ENCODE results near the gene KBTBD7. TPM values are rescaled to one million over a fixed set of nuclear protein-coding genes. Genes with fewer than 3 reads are reported as not detected.

The KBTBD7 gene
- total RNA-seq, 1 donor from 2014 or later = 14.4 TPM

- Mint-ChIP-seq H3K4me1 (ENCODE audit: low read depth) (peaks cover 3% of the 10 kb centered on the region), H3K4me3 (ENCODE audit: low read depth) (no peak overlapping the region), H3K36me3 (ENCODE audit: insufficient read depth) (peaks cover 2% of the 10 kb centered on the region), H3K27ac (no peak overlapping the region), H3K27me3 (no peaks in the 10 kb centered on the region), H3K9me3 (ENCODE audit: low read depth) (no peaks in the 10 kb centered on the region)
- DNase-seq (ENCODE audit: low spot score, unreplicated experiment) = no peak
- no peak for TF ChIP-seq CTCF (IDR thresholded peaks at IDR 0.05; ENCODE audit: unreplicated experiment)
Observed at GRCh38 chr13:41199079-41199478, 4.7 kb upstream of the KBTBD7 start.

- TF ChIP-seq CTCF (IDR thresholded peaks at IDR 0.05; ENCODE audit: unreplicated experiment) = no peak
Observed at GRCh38 chr13:41196620-41197019, 2.3 kb upstream of the KBTBD7 start.

GRCh38 chr13:41196011-41196410 lies 1.6 kb upstream of the KBTBD7 start:
- Mint-ChIP-seq H3K36me3 (ENCODE audit: insufficient read depth) (peaks cover 15% of the 10 kb centered on the region), H3K27me3 (no peaks in the 10 kb centered on the region), H3K27ac (no peak overlapping the region), H3K4me3 (ENCODE audit: low read depth) (no peak overlapping the region), H3K9me3 (ENCODE audit: low read depth) (peaks cover 8% of the 10 kb centered on the region), H3K4me1 (ENCODE audit: low read depth) (peaks cover 10% of the 10 kb centered on the region)
- DNase-seq (ENCODE audit: low spot score, unreplicated experiment) = no peak
- no peak for TF ChIP-seq CTCF (IDR thresholded peaks at IDR 0.05; ENCODE audit: unreplicated experiment)

More at GRCh38 chr13:41196620-41197019, 2.3 kb upstream of the KBTBD7 start:
- H3K27me3 Mint-ChIP-seq = no peaks in the 10 kb centered on the region
- no peak overlapping the region for H3K4me3 Mint-ChIP-seq (ENCODE audit: low read depth)
- peaks cover 8% of the 10 kb centered on the region for H3K9me3 Mint-ChIP-seq (ENCODE audit: low read depth)
- no peak overlapping the region for H3K27ac Mint-ChIP-seq
- H3K36me3 Mint-ChIP-seq (ENCODE audit: insufficient read depth) = peaks cover 15% of the 10 kb centered on the region
- no peak for DNase-seq (ENCODE audit: low spot score, unreplicated experiment)
- H3K4me1 Mint-ChIP-seq (ENCODE audit: low read depth) = peaks cover 9% of the 10 kb centered on the region

GRCh38 chr13:41193469-41193868 lies 900 bp downstream of the KBTBD7 start:
- no peak for DNase-seq (ENCODE audit: low spot score, unreplicated experiment)
- H3K36me3 Mint-ChIP-seq (ENCODE audit: insufficient read depth) = peaks cover 22% of the 10 kb centered on the region
- H3K27ac Mint-ChIP-seq = peak overlapping the region; percentile 98
- peaks cover 12% of the 10 kb centered on the region for H3K4me1 Mint-ChIP-seq (ENCODE audit: low read depth)
- no peaks in the 10 kb centered on the region for H3K27me3 Mint-ChIP-seq
- H3K4me3 Mint-ChIP-seq (ENCODE audit: low read depth) = peak overlapping the region; percentile 89
- no peak for TF ChIP-seq CTCF (IDR thresholded peaks at IDR 0.05; ENCODE audit: unreplicated experiment)
- peaks cover 8% of the 10 kb centered on the region for H3K9me3 Mint-ChIP-seq (ENCODE audit: low read depth)

GRCh38 chr13:41188584-41188983 lies 5.8 kb downstream of the KBTBD7 start:
- H3K27ac Mint-ChIP-seq = no peak overlapping the region
- DNase-seq (ENCODE audit: low spot score, unreplicated experiment) = no peak
- peaks cover 8% of the 10 kb centered on the region for H3K9me3 Mint-ChIP-seq (ENCODE audit: low read depth)
- peaks cover 9% of the 10 kb centered on the region for H3K4me1 Mint-ChIP-seq (ENCODE audit: low read depth)
- H3K36me3 Mint-ChIP-seq (ENCODE audit: insufficient read depth) = peaks cover 20% of the 10 kb centered on the region
- TF ChIP-seq CTCF (IDR thresholded peaks at IDR 0.05; ENCODE audit: unreplicated experiment) = no peak
- H3K4me3 Mint-ChIP-seq (ENCODE audit: low read depth) = no peak overlapping the region
- H3K27me3 Mint-ChIP-seq = no peaks in the 10 kb centered on the region
